Common myeloid progenitor, CD34-positive (primary cell): ENCODE data around the gene TAAR8.

Experiments used
- CTCF ChIA-PET: fragments of 350-600 bp; sonication (Branson Sonifier 250); formaldehyde crosslinking; loops from one replicate; lab custom pipeline; 2021; ENCODE audit warnings: antibody characterized with exemption; lab: Charles Lee
- POLR2A ChIA-PET: fragments of 350-600 bp; sonication (Branson Sonifier 250); formaldehyde crosslinking; loops from one replicate; lab custom pipeline; 2021; ENCODE audit warnings: antibody characterized with exemption; lab: Charles Lee
- DNase-seq, 3 donors: peaks; one replicate each; pipeline versions ENCODE4 v3.0.0 to v3.0.0-alpha.2; 2013
- H3K27ac ChIP-seq, 2 experiments: 1 replicate in 1 of 2; 2 replicates in 1 of 2; pipeline ENCODE4 v1.7.0; 2013; ENCODE audit warnings: inconsistent platforms in 2 of 2, low read length in 2 of 2, mild to moderate bottlenecking in 2 of 2, low read depth in 1 of 2, moderate library complexity in 1 of 2; ENCODE audit not compliant: severe bottlenecking in 2 of 2, insufficient read depth in 1 of 2, poor library complexity in 1 of 2
- H3K27me3 ChIP-seq, 5 experiments: replicated peaks in 2 of 5; 1 replicate in 3 of 5; 2 replicates in 2 of 5; pipeline versions ENCODE4 v1.6.1 to v1.7.0; 2013; ENCODE audit warnings: low read length in 4 of 5, mild to moderate bottlenecking in 2 of 5, moderate library complexity in 2 of 5, inconsistent platforms in 1 of 5; ENCODE audit not compliant: insufficient read depth in 5 of 5, control insufficient read depth in 4 of 5
- H3K36me3 ChIP-seq, 4 experiments: 1 replicate in 2 of 4; 2 replicates in 2 of 4; pipeline versions ENCODE4 v1.6.1 to v1.7.0; 2013; ENCODE audit warnings: low read length in 3 of 4, control low read depth in 1 of 4, mild to moderate bottlenecking in 1 of 4; ENCODE audit not compliant: control insufficient read depth in 4 of 4, insufficient read depth in 4 of 4
- H3K4me1 ChIP-seq, 4 experiments: 1 replicate in 3 of 4; 2 replicates in 1 of 4; pipeline versions ENCODE4 v1.6.1 to v1.7.1; 2013; ENCODE audit warnings: low read length in 3 of 4, mild to moderate bottlenecking in 3 of 4, control low read depth in 1 of 4, inconsistent platforms in 1 of 4, moderate library complexity in 1 of 4; ENCODE audit not compliant: control insufficient read depth in 4 of 4, insufficient read depth in 4 of 4; ENCODE audit errors: control extremely low read depth in 1 of 4
- H3K4me3 ChIP-seq, 7 experiments: 1 replicate in 4 of 7; 2 replicates in 3 of 7; pipeline versions ENCODE4 v1.5.1 to v1.7.0; 2013; ENCODE audit warnings: mild to moderate bottlenecking in 7 of 7, low read length in 6 of 7, moderate library complexity in 6 of 7, inconsistent platforms in 2 of 7, low read depth in 2 of 7, control low read depth in 1 of 7; ENCODE audit not compliant: insufficient read depth in 4 of 7, control insufficient read depth in 1 of 7; ENCODE audit errors: extremely low read depth in 1 of 7
- H3K9me3 ChIP-seq, 5 experiments: 1 replicate in 4 of 5; 2 replicates in 1 of 5; pipeline versions ENCODE4 v1.6.1 to v1.7.1; 2013; ENCODE audit warnings: low read length in 4 of 5, mild to moderate bottlenecking in 2 of 5, inconsistent platforms in 1 of 5, low read depth in 1 of 5, moderate library complexity in 1 of 5; ENCODE audit not compliant: control insufficient read depth in 4 of 5, insufficient read depth in 2 of 5; ENCODE audit errors: control extremely low read depth in 1 of 5
- WGBS: methylation state at CpG from one replicate; pipeline ENCODE4 v1.1.5; 2013; ENCODE audit not compliant: insufficient coverage; 5-methylcytosine and 5-hydroxymethylcytosine counted together

The TAAR8 gene

DNA sequence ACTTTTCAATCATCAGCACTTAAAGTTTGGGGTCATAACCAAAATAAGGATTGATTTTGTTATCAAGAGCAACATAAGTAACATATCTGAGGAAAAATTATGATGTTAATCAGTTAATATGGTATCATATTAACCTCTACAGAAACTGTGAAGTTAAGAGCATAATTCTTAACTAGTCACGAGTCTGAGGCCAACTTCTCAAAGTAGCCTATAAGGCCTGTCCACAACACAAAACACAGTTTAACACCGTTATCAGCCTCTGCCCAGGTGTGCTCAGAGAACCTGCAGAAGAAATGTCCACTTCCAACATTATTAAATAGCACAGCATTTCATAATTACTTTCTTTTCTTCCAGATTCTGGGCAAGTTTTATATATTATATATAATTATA lies 40.6 kb upstream of the TAAR8 start:
- CTCF ChIA-PET, result interaction anchor here (1.1 to 1.3 kb wide), 3 partner anchors 16 to 232 kb away, joined by 4 read pairs; no protein-coding TSS in a partner anchor
- no peaks in the 10 kb centered on the region for H3K9me3 ChIP-seq
- peak overlapping the region; percentile 70 to 86 for H3K27ac ChIP-seq
- peaks cover 0 to 15% (median 4%) of the 10 kb centered on the region in 4 experiments for H3K36me3 ChIP-seq
- H3K4me1 ChIP-seq, result peaks cover 15 to 28% (median 23%) of the 10 kb centered on the region in 4 experiments
- DNase-seq, result peak in 2 of 3 donors; percentile 18 to 37
- peak overlapping the region in 6 of 7 experiments; percentile 77 to 94 (median 88) for H3K4me3 ChIP-seq
- POLR2A ChIA-PET, result no interaction called here
- H3K27me3 ChIP-seq, result no peaks in the 10 kb centered on the region
- WGBS, result no CpG with 5 or more reads among the region's 2 CpGs

DNA sequence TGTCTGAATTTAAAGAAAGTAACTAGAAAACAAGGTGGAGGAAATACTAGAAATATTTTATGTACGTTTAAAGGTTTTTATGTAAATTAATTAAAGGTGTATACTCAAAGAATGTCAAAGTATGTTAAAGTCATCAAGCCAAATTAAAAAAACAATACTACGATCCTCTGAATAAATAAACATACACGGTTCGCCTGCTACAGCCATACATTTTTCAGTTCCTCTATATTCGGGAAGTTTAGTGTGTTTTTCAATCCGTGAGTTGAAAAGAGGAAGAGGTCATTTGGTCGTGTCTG lies 40.2 kb upstream of the TAAR8 start:
- H3K9me3 ChIP-seq, result no peaks in the 10 kb centered on the region
- no CpG with 5 or more reads among the region's 7 CpGs for WGBS
- H3K27me3 ChIP-seq, result no peaks in the 10 kb centered on the region
- CTCF ChIA-PET, result interaction anchor here (1.1 to 1.3 kb wide), 5 partner anchors 17 to 252 kb away, joined by 4 to 5 read pairs (median 4); no protein-coding TSS in a partner anchor
- peaks cover 0 to 14% (median 4%) of the 10 kb centered on the region in 4 experiments for H3K36me3 ChIP-seq
- no peak for DNase-seq
- peaks cover 15 to 28% (median 23%) of the 10 kb centered on the region in 4 experiments for H3K4me1 ChIP-seq
- POLR2A ChIA-PET, result no interaction called here
- peak overlapping the region; percentile 70 to 86 for H3K27ac ChIP-seq
- H3K4me3 ChIP-seq, result peak overlapping the region; percentile 77 to 94 (median 90)

DNA sequence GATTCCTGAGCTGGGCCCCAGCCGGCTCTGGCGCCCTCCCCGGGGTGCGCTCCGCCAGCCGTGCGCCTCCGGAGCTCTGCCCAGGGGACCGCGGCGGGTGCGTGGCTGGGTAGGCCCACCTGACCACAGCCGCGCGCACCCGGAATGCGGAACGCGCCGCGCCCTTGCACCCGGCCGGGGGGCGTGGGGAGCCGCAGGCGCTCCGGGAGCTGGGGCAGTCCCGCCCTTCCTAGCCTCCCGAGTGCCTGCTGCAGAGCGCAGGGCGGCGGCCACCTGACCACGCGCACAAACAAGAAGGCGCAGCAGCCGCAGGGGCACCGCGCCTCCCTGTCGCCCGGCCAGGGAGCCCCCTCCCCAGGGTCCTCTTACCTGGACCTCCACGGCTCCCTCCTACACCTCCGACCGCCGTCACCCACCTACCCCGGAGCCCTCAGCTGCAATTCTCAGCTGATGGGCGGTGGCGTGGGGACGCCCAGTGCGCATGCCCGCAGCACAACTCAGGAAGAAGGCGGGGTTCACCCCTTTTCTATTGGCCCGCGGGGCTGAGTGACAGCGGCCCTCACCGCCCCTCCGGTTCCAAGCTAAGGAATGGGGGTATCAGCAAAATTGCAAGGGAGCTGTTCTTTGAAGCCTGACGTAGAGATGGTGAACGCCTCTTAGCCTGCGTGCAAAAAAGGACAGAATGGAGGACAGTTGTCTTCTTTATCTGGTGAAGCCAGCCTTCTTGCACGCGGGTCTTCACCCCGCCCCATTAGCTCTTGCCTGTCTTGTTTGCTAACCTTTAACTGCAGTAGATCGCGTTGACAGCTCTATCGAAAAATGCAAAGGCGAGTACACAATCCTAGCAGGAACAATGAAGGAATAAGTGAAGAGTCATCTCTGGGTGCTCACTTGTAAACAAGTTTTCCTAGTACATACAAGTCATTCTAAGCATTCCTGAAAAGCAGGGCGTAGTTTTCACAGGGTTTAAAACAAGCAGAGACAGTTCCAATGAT lies 39.5 kb upstream of the TAAR8 start, which contains the start of gene STX7:
Gene STX7 (minus strand): TSS at position 479 of the 995 bp plus-strand sequence. CDS start 9,586 bp downstream, outside the sequence.
- peaks cover 15 to 28% (median 23%) of the 10 kb centered on the region in 4 experiments for H3K4me1 ChIP-seq
- no peaks in the 10 kb centered on the region for H3K9me3 ChIP-seq
- no peaks in the 10 kb centered on the region for H3K27me3 ChIP-seq
- ChIA-PET POLR2A (interaction anchor here (0.6 kb wide), 1 partner anchor 190 kb away, joined by 3 read pairs; no protein-coding TSS in a partner anchor), CTCF (interaction anchor here (0.6 to 1.3 kb wide), 8 partner anchors 14 to 251 kb away, joined by 3 to 5 read pairs (median 4); no protein-coding TSS in a partner anchor)
- DNase-seq, result peak; percentile 90 to 94 (median 93)
- H3K4me3 ChIP-seq, result peak within 1 kb of the TSS; percentile 77 to 94 (median 90)
- 0% methylated on average over 48 of the region's 67 CpGs for WGBS
- peak within 1 kb of the TSS; percentile 70 to 86 for H3K27ac ChIP-seq
- peaks cover 0 to 8% (median 4%) of the 10 kb centered on the region in 4 experiments for H3K36me3 ChIP-seq

DNA sequence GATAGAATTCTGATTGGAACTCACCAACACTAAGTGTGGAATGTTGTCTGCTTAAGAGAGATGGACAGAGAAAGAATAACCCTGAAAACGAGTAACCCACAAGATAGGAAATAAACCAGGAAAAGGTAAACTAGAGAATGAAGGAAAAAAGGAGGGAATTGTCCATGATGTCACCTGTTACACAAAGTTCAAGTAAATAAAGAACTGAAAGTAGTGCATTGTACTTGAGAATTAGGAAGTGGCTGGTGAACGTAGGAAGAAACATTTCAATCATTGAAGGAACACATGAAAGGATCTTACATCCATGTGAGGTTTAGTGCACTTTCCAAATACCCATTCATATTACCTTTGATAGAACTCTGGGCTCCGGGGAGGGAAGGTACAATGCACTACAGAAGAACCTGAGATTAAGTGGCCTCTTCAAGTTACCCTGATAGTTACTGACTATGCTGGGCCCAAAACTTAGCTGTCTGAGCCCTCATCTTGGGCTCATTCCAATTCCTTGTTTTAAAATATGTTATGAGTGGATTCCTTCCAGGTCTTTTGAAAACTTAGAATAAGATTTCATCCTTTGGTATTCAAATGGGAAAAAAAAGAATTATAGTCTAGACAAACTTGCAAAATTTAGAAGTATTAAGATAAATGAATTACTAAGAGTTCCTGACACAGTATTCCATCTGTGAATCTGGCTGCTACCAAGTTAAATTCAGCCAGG lies 38.5 kb upstream of the TAAR8 start:
- no peaks in the 10 kb centered on the region for H3K36me3 ChIP-seq
- no peaks in the 10 kb centered on the region for H3K9me3 ChIP-seq
- peak in 1 of 3 donors; percentile 16 for DNase-seq
- ChIA-PET POLR2A (no interaction called here), CTCF (interaction anchor here (1.1 to 1.2 kb wide), 2 partner anchors 13 to 16 kb away, joined by 3 to 4 read pairs; no protein-coding TSS in a partner anchor)
- no peaks in the 10 kb centered on the region for H3K27me3 ChIP-seq
- H3K4me1 ChIP-seq, result peaks cover 15 to 28% (median 23%) of the 10 kb centered on the region in 4 experiments
- H3K27ac ChIP-seq, result peak overlapping the region in 1 of 2 experiments; percentile 17
- 56% methylated on average over 1 of the region's 3 CpGs for WGBS
- peak overlapping the region in 5 of 7 experiments; percentile 77 to 94 (median 90) for H3K4me3 ChIP-seq

DNA sequence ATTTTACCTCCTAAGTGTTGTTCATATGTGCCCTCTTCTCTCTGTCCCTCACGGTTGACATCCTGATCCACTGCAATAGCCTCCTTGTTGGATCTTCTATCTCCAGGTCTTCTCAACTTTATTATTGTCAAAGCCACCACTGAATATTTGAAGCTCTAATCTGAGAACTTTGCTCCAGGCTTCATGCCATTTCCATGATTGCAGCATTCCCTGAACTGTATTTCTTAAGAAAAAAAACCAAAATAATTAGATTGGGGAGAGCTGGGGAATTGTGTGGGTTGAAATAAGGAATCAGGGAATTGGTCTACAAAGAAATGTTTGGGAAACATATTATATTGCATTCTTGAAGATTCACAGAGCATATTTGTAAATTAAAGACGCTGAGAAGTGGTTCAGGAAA lies 37.1 kb upstream of the TAAR8 start:
- H3K4me1 ChIP-seq, result peaks cover 15 to 27% (median 20%) of the 10 kb centered on the region in 4 experiments
- ChIA-PET POLR2A (no interaction called here), CTCF (interaction anchor here (0.9 to 3.6 kb wide), 4 partner anchors 8 to 250 kb away, joined by 3 to 18 read pairs (median 4); no protein-coding TSS in a partner anchor)
- H3K9me3 ChIP-seq, result no peaks in the 10 kb centered on the region
- H3K4me3 ChIP-seq, result no peak overlapping the region
- no peak for DNase-seq
- H3K36me3 ChIP-seq, result no peaks in the 10 kb centered on the region
- no peaks in the 10 kb centered on the region for H3K27me3 ChIP-seq
- 100% methylated on average over 1 of the region's 2 CpGs for WGBS
- no peak overlapping the region for H3K27ac ChIP-seq

DNA sequence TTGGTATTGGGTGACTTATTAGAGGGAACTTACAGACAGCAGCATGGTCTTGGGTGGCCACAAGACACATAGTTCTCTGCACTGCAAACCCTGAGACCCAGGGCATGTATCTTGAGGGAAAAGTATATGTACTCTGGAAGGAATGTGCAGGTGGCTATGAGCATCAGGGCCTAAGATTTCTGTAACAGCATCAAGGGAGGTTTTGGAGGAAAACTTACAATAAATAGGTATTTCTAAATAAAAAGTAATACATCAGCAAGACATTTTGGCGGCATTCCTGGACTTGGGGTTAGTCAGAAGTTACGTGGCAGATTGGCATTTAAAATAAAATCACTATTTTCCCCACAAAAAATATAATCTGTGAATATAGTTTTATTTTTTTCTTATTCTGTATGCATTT lies 31.5 kb upstream of the TAAR8 start:
- H3K4me1 ChIP-seq, result no peaks in the 10 kb centered on the region
- no peaks in the 10 kb centered on the region for H3K9me3 ChIP-seq
- no peaks in the 10 kb centered on the region for H3K27me3 ChIP-seq
- H3K27ac ChIP-seq, result no peak overlapping the region
- ChIA-PET CTCF (interaction anchor here (0.9 kb wide), 1 partner anchor 35 kb away, joined by 3 read pairs; no protein-coding TSS in a partner anchor), POLR2A (no interaction called here)
- no peak for DNase-seq
- no CpG with 5 or more reads among the region's 2 CpGs for WGBS
- H3K36me3 ChIP-seq, result no peaks in the 10 kb centered on the region
- H3K4me3 ChIP-seq, result no peak overlapping the region
